NOMO-1 (cell line): ENCODE results near the gene MIA2.
"Not testable (repeated sequence)": the region's sequence is repeated elsewhere in the genome, so short reads cannot be mapped to it uniquely, and the experiment has no call there.

Experiments
- DNase-seq, 2 experiments: peaks; one replicate each; lab custom pipeline; 2025; ENCODE audit not compliant: unreplicated experiment in 2 of 2; lab: John Stamatoyannopoulos, UW

MIA2 gene

DNA sequence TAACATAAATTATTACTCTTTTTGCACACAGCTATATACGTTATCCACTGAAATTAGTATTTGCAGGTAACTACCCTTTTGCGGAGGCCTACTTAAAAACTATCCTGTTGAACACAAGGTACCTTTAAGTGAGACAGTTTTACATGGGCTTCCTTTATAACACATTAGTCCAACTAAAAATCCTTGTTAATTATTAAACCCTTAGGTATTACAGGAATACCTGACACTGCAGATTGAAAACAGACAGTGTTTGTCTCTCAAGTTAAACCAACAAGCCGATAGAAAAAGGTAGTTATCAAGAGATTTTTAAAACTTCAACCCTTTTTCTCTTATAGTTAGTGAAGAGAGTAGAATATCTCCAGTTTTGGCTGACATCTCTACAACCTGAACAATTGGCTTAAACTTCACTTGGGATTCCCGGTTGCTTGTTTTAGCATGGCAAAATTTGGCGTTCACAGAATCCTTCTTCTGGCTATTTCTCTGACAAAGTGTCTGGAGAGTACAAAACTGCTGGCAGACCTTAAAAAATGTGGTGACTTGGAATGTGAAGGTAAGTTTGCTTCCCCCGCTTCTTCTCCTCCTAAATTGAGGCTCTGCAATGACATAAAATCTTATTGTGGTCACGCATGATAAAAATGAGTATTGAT is at the start of gene MIA2:
Gene MIA2 (plus strand): TSS at position 236 of the 647 bp plus-strand sequence. CDS start 200 bp downstream, at position 436.
- no peak for DNase-seq

DNA sequence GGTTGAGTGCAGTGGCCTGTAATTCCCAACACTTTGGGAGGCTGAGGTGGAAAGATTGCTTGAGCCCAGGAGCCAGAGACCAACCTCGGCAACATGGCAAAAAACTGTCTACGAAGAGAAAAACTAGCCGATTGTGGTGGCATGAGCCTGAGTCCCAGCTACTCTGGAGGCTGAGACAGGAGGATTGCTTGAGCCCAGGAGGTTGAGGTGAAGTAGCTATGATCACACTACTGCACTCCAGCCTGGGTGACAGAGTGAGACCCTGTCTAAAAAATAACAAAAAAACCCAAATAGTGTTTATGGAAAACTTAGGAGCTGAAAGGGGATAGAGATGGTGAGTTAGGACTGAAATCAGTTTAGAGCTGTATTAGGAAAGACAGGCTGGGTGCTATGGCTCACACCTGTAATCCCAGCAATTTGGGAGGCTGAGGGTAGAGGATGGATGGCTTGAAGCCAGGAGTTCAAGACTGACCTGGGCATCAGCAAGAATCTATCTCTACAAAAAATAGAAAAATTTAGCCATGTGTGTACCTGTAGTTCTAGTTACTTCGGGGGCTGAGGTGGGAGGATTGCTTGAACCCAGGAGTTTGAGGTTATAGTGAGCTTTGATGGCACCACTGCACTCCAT is 49.0 kb upstream of the MIA2 start:
- DNase-seq, result no peak

- DNase-seq, result no peak
Observed at GRCh38 chr14:39185256-39186049, 48.3 kb upstream of the MIA2 start.

GRCh38 chr14:39186941-39187525 is 46.7 kb upstream of the MIA2 start:
- no peak for DNase-seq

- no peak for DNase-seq
Observed at GRCh38 chr14:39203659-39204606, 29.8 kb upstream of the MIA2 start.

DNA sequence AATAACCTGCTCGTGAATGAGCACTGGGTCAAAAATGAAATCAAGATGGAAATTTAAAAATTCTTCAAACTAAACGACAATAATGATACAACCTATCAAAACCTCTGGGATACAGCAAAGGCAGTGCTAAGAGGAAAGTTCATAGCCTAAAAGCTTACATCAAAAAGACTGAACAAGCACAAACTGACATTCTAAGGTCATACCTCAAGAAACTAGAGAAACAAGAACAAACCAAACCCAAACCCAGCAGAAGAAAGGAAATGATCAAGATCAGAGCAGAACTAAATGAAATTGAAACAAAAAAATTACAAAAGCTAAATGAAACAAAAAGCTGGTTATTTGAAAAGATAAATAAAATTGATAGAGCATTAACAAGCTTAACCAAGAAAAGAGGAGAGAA is 26.3 kb upstream of the MIA2 start:
- DNase-seq, result not testable (repeated sequence)

GRCh38 chr14:39211109-39211741 is 22.5 kb upstream of the MIA2 start:
- DNase-seq, result no peak

GRCh38 chr14:39212034-39212433 is 21.7 kb upstream of the MIA2 start:
- DNase-seq, result no peak

GRCh38 chr14:39212693-39213092 is 21.0 kb upstream of the MIA2 start:
- DNase-seq, result peak; percentile 11 to 25

DNA sequence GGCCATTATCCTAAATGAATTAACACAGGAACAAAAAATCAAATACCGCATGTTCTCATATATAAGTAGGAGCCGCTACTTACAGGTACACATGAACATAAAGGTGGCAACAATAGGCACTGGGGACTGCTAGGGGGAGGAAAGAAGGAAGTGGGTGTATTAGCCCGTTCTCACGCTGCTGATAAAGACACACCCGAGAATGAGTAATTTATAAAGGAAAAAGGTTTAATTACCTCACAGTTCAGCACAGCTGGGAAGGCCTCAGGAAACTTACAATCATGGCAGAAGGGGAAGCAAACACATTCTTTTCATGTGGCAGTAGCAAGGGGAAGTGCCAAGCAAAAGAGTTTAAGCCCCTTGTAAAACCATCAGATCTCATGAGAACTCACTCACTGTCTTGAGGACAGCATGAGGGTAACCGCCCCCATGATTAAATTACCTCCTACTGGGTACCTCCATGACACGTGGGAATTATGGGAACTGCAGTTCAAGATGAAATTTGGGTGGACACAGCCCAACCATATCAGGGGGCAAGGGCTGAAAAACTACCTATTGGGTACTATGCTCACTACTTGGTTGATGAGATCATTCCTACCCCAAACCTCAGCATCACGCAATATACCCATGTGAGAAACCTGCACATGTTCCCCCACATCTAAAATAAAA is 16.4 kb upstream of the MIA2 start:
- peak in 1 of 2 experiments; percentile 1 for DNase-seq

GRCh38 chr14:39218171-39218769 is 15.4 kb upstream of the MIA2 start:
- DNase-seq, result no peak

- no peak for DNase-seq
Observed at GRCh38 chr14:39219075-39219499, 14.6 kb upstream of the MIA2 start.

DNA sequence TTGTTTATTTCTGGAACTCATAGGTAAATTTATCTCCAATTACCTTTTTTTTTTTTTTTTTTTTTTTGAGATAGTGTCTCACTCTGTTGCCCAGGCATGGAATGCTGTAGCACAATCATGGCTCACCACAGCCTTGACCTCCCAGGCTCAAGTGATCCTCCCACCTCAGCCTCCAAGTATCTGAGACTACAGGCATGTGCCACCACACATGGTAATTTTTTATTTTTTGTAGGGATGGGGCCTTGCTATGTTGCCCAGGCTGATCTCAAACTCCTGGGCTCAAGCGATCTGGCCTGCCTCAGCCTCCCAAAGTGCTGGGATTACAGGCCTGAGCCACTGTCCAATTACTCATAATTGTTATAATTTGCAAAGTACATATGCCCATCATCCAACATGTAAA is 13.2 kb upstream of the MIA2 start:
- DNase-seq, result not testable (repeated sequence)

DNA sequence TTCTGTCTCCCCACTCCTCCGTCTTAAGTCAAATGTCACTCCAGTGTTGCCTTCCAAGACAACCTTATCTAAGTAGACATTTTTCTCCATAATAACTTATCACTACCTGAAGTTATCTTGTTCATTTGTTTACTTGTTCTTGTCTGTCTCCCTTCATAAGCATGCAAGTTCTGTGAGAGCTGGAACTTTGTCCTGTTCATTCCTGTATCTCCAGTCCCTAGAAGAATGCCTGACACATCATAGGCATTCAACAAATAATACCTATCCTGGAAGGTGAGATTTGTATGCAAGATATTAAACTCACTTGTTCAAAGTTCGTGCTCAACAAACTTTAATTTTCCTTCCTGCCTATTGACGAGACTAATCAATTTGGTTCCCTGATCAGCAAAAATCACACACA is 5.7 kb upstream of the MIA2 start:
- DNase-seq, result no peak

DNA sequence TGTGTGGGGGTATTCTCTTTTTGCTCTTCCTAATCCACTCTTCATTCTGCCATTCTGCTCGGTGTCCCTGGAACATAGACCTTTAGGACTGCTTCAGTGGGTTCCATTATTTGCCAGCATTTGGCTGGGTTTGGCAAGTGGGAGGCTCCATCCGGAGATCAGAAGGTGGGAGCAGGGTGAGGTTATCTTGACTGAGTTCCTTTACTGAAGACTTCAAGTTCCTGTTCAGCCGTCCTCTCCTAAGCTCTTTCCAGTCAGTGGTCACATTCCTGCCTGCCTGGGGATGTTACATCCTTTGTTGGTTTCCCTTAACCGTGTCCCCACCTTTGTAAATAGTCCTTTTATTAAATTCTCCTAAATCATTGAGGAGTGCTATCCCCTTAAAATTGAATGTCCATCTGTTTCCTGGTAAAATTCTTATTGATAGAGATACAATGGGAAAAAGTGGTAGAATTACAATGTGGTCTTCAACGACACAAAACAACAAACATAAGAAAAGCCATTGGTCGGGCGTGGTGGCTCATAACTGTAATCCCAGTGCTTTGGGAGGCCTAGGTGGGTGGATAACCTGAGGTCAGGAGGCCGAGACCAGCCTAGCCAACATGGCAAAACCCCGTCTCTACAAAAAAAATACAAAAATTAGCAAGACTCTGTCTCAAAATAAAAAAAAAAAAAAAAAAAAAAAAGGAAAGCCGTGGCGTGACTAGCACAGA is 5.0 kb upstream of the MIA2 start:
- no peak for DNase-seq

DNA sequence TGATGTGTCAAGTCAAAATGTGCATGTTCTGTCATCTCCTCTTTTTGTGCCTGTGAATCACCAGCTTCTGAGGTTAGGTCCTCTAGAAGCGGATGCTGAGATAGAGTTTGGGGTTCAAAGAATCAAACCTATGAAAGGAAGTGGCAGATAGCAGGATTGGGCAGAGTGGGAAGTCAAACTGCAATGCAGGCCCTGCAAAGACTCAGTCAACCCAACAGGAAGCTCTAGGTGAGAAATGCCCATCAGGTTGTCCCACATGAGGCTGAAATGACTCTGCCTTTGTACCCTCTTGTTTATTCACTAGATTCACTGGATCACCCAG is 4.5 kb upstream of the MIA2 start:
- peak; percentile 21 to 41 for DNase-seq

GRCh38 chr14:39229601-39230110 is 4.1 kb upstream of the MIA2 start:
- no peak for DNase-seq

- no peak for DNase-seq
Observed at GRCh38 chr14:39230416-39231035, 3.2 kb upstream of the MIA2 start.
